A673 (cell line): Measurements from ENCODE around the gene MMP8. TPM values are rescaled to one million over a fixed set of nuclear protein-coding genes. Genes with fewer than 3 reads are reported as not detected.

Experiments
- BruUV-seq: library from RNA; stranded (reverse); fragments of 400-500 nt; replicated peaks from 2 replicates; lab custom pipeline; 2021; lab: Mats Ljungman, UMichigan
- CTCF ChIA-PET: fragments of 300-600 bp; sonication (Branson Sonifier 250); formaldehyde crosslinking; loops from one replicate; lab custom pipeline; 2022; ENCODE audit warnings: antibody characterized with exemption; lab: Charles Lee
- POLR2A ChIA-PET: fragments of 300-600 bp; sonication (Branson Sonifier 250); formaldehyde crosslinking; loops from one replicate; lab custom pipeline; 2022; ENCODE audit warnings: antibody characterized with exemption; ENCODE audit not compliant: low non-redundant PET; lab: Charles Lee
- DNase-seq: peaks from one replicate; pipeline ENCODE4 v3.0.0-alpha.2; 2015; ENCODE audit warnings: low spot score
- H3K27ac ChIP-seq: fragments of 200-600 bp; sonication (generic); 2 replicates; pipeline ENCODE4 v1.5.1; 2016; ENCODE audit warnings: mixed run types, low read depth, mild to moderate bottlenecking, mixed read lengths, antibody characterized with exemption, low read length; ENCODE audit not compliant: poor library complexity, severe bottlenecking
- H3K27me3 ChIP-seq: fragments of 200-600 bp; sonication (generic); replicated peaks from 2 replicates; pipeline ENCODE4 v1.6.1; 2017; ENCODE audit warnings: mixed run types, low read depth, mild to moderate bottlenecking, mixed read lengths, antibody characterized with exemption, low read length; ENCODE audit not compliant: insufficient read depth, poor library complexity
- H3K36me3 ChIP-seq: fragments of 200-600 bp; sonication (generic); 2 replicates; pipeline ENCODE4 v1.6.1; 2016; ENCODE audit warnings: mixed run types, mild to moderate bottlenecking, mixed read lengths, antibody characterized with exemption, low read length; ENCODE audit not compliant: insufficient read depth, poor library complexity, severe bottlenecking
- H3K4me1 ChIP-seq: fragments of 200-600 bp; sonication (generic); 2 replicates; pipeline ENCODE4 v1.6.1; 2017; ENCODE audit warnings: mixed run types, mild to moderate bottlenecking, mixed read lengths, antibody characterized with exemption, low read length; ENCODE audit not compliant: insufficient read depth, poor library complexity, severe bottlenecking
- H3K4me3 ChIP-seq: fragments of 200-600 bp; sonication (generic); 2 replicates; pipeline ENCODE4 v1.5.1; 2016; ENCODE audit warnings: low read depth, mixed run types, mild to moderate bottlenecking, mixed read lengths, low read length; ENCODE audit not compliant: poor library complexity, severe bottlenecking
- H3K9me3 ChIP-seq: fragments of 200-600 bp; sonication (generic); 2 replicates; pipeline ENCODE4 v1.6.1; 2016; ENCODE audit warnings: mixed run types, low read depth, mild to moderate bottlenecking, mixed read lengths, antibody characterized with exemption, low read length; ENCODE audit not compliant: poor library complexity, severe bottlenecking
- EZH2 ChIP-seq: fragments of 200-600 bp; sonication (generic); IDR thresholded peaks from 2 replicates; pipeline ENCODE4 v1.6.1; 2017; ENCODE audit warnings: borderline replicate concordance, low read depth, mild to moderate bottlenecking, mixed read lengths, antibody characterized with exemption, low read length; ENCODE audit not compliant: poor library complexity, severe bottlenecking
- intact Hi-C: fragments of 100-400 bp; cut with micrococcal nuclease; formaldehyde crosslinking; loops from one replicate; pipeline ENCODE4 v1.10.0; 2022; ENCODE audit not compliant: unreplicated experiment
- total RNA-seq: library from RNA; stranded (reverse); gene quantifications from 2 replicates; pipeline ENCODE4 v1.2.3, GENCODE V29; 2021
- TF ChIP-seq, protein P1 (sequence below): fragments of 300-800, 200-600 bp; sonication (generic); conservative IDR thresholded peaks from 2 replicates; pipeline ENCODE4 v1.5.1; 2017; ENCODE audit warnings: low read depth, mild to moderate bottlenecking, antibody characterized with exemption, low read length, moderate library complexity, mixed read lengths

The MMP8 gene
- total RNA-seq, 1 experiment from 2014 or later: 0.21 TPM

DNA sequence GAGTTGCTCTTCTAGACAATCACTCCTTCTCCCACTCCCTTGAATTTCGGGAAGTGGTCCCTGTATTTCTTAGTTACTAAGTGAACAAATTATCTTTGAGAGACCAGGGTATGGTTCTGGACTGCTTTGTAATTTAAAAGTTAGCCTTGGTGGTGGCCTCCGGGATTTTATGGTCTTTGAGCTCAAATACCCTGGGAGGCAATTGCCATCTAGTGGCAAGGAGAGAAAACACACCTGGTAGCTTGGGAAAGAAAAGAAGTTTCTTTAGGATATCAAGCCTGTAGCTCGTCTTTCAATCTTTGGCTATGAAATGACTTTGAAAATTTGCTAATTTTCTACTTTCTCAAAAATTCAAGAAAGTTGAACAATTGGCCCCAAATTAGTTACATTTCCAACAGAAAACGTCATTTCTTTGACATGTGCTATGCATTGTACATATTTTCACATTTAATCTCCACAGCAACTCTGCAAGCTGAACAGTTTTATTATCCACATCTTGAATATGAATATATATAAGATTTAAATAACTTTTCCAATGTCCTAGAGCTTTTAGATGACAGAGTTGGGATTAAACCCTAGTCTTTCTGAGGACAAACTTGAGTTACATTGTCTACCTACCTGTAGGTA is 58.3 kb downstream of the MMP8 start:
- intact Hi-C loops: loop anchor here (2.0 to 5.0 kb wide), 4 partner anchors 74 to 378 kb away; no protein-coding TSS in a partner anchor
- peak; percentile 79 for DNase-seq
- CTCF ChIA-PET: interaction anchor here (0.7 to 1.6 kb wide), 11 partner anchors 8 to 388 kb away, joined by 3 to 17 read pairs (median 5); no protein-coding TSS in a partner anchor
- no TSS peak for BruUV-seq
- Histone ChIP-seq H3K36me3 (no peaks in the 10 kb centered on the region), H3K27me3 (no peaks in the 10 kb centered on the region), H3K4me3 (no peak overlapping the region), H3K4me1 (no peaks in the 10 kb centered on the region), H3K9me3 (no peaks in the 10 kb centered on the region), H3K27ac (no peak overlapping the region)
- POLR2A ChIA-PET: no interaction called here
- TF ChIP-seq, protein P1, sequence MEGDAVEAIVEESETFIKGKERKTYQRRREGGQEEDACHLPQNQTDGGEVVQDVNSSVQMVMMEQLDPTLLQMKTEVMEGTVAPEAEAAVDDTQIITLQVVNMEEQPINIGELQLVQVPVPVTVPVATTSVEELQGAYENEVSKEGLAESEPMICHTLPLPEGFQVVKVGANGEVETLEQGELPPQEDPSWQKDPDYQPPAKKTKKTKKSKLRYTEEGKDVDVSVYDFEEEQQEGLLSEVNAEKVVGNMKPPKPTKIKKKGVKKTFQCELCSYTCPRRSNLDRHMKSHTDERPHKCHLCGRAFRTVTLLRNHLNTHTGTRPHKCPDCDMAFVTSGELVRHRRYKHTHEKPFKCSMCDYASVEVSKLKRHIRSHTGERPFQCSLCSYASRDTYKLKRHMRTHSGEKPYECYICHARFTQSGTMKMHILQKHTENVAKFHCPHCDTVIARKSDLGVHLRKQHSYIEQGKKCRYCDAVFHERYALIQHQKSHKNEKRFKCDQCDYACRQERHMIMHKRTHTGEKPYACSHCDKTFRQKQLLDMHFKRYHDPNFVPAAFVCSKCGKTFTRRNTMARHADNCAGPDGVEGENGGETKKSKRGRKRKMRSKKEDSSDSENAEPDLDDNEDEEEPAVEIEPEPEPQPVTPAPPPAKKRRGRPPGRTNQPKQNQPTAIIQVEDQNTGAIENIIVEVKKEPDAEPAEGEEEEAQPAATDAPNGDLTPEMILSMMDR: peak; percentile 95
- TF ChIP-seq EZH2: no peak

DNA sequence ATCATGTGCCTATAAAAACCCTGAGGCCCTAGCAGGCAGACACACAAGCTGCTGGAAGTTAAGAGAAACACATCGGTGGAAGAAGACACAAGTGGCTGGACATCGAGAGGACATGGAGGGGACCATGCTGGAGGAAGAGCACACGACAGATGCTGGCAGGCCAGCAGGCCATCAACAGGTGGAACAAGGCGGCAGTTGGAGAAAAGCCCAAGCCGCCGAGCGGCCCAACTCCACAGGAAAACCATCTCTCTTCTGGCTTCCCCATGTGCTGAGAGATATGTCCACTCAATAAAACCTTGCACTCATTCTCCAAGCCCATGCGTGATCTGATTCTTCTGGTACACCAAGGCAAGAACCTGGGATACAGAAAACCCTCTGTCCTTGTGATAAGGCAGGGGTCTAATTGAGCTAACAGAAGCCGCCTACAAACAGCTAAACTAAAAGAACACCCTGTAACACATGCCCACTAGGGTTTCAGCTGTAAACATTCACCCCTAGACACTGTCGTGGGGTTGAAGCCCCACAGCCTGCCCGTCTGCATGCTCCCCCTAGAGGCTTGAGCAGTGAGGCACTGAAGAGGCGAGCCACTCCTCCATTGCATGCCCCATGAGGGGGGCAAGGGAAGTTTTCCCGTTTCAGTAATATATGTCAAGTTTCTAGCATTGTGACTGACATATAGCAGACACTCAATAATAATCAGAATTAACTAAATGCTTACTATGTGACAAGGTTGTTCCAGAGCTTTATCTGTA is 60.6 kb downstream of the MMP8 start:
- no TSS peak for BruUV-seq
- ChIA-PET POLR2A (no interaction called here), CTCF (no interaction called here)
- no peak for TF ChIP-seq EZH2
- TF ChIP-seq, protein P1: peak; percentile 76
- intact Hi-C loops: no loop called here
- Histone ChIP-seq H3K27me3 (peaks cover 3% of the 10 kb centered on the region), H3K27ac (no peak overlapping the region), H3K36me3 (no peaks in the 10 kb centered on the region), H3K9me3 (no peaks in the 10 kb centered on the region), H3K4me3 (no peak overlapping the region), H3K4me1 (no peaks in the 10 kb centered on the region)
- DNase-seq: peak; percentile 54

DNA sequence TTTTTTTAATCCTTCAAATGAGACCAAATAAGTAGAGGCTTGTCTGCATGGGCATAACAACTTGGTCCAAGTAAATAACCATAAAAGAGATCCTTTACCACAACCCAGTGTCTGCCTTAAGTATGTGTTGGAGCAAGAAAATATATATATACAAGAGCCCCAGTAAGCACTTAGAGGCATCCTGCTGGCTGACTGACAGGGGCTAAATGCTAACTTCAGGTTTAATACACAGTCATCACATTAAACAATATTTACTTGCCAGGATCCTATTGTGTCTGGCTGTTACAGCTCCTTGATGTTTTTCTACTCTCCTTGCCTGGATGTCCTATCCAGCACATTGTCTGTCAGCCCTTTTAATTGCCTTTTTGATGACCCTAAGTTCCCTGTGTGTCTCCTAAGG is 62.1 kb downstream of the MMP8 start:
- Histone ChIP-seq H3K4me1 (no peaks in the 10 kb centered on the region), H3K27ac (no peak overlapping the region), H3K36me3 (no peaks in the 10 kb centered on the region), H3K9me3 (no peaks in the 10 kb centered on the region), H3K27me3 (peaks cover 7% of the 10 kb centered on the region), H3K4me3 (no peak overlapping the region)
- TF ChIP-seq, protein P1: no peak
- no peak for TF ChIP-seq EZH2
- ChIA-PET CTCF (no interaction called here), POLR2A (no interaction called here)
- DNase-seq: no peak
- no TSS peak for BruUV-seq
- intact Hi-C loops: no loop called here

Other genes with a start within 250 kb of the MMP8 start
- gene MMP7, start 194.2 kb downstream of the MMP8 start, total RNA-seq: 0.34 TPM in 1 of 2 replicates, not detected in the other
- gene MMP20, start 99.6 kb downstream of the MMP8 start, total RNA-seq: not detected in 2 replicates
- gene MMP27, start 19.2 kb downstream of the MMP8 start, total RNA-seq: not detected in 2 replicates
- 4.0 TPM in 2 replicates for gene MMP10, start 55.7 kb upstream of the MMP8 start, total RNA-seq
- gene MMP1, start 73.2 kb upstream of the MMP8 start, total RNA-seq: 610 and 815 TPM in 2 replicates
- 1.1 and 1.3 TPM in 2 replicates for gene MMP3, start 118.7 kb upstream of the MMP8 start, total RNA-seq
- 0.19 TPM in 1 of 2 replicates, not detected in the other for gene MMP12, start 150.0 kb upstream of the MMP8 start, total RNA-seq
- gene MMP13, start 230.8 kb upstream of the MMP8 start, total RNA-seq: not detected in 2 replicates